ENCODE measurements around the gene ADIPOR2. TPM values are rescaled to one million over a fixed set of nuclear protein-coding genes. Genes with fewer than 3 reads are reported as not detected.
"Not testable (repeated sequence)": the region's sequence is repeated elsewhere in the genome, so short reads cannot be mapped to it uniquely, and the experiment has no call there.

The ADIPOR2 gene
- polyA plus RNA-seq, 1 donor = 26.6 TPM

- DNase-seq = no peak
Observed at GRCh38 chr12:1705774-1706631, 15.1 kb downstream of the ADIPOR2 start.

GRCh38 chr12:1706632-1706980 is 15.7 kb downstream of the ADIPOR2 start:
- DNase-seq = no peak

GRCh38 chr12:1707051-1707450 is 16.2 kb downstream of the ADIPOR2 start:
- DNase-seq = no peak

GRCh38 chr12:1709968-1710367 is 19.1 kb downstream of the ADIPOR2 start:
- DNase-seq = not testable (repeated sequence)

DNA sequence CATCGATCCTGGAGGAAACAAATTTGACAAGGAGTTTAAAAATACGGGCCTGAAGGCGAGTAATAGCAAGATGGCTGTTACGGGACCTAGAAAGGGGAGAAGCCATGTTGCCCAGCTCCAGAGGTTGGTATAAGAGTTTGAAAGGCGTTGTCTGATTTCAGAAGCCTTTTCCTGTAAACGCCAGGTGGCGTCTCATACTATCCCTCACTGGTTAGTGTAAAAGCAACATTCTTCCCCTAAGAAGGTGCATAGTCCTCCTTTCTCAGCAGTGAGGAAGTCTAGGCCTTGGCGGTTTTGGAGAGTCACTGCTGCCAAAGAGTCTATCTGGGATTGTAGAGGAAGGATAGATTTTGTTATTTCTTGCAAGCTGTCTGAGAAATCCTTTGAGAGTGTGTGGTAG is 20.0 kb downstream of the ADIPOR2 start:
- not testable (repeated sequence) for DNase-seq

DNA sequence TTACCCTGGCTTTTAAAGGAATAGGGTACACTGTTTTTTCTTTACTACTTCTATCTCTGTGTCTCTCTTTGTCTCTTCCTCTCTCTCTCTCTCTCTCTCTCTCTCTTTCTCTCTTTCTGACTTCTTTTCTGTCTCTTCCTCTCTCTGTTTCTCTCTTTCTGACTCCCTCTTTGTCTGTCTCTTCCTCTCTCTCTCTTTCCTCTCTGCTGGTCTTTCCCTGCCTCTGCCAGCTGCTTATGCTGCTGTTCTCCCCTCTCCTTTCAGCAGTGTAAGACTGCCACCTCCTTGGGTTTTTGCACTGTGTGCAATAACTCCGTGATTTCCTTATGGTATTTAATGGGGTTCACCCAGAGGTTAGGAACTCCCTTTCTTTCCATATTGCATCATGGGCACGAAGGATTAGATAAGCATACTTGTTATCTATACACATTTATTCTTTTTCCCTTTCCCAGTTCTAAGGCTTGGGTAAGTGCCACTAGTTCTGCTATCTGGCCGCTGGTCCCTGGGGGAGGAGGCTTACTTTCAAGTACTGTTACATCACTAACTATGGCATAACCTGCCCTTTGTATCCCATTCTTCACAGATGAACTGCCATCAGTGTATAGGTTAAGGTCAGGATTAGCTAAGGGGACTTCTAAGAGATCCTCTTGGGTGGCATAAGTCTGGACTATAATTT is 20.8 kb downstream of the ADIPOR2 start:
- DNase-seq = not testable (repeated sequence)

DNA sequence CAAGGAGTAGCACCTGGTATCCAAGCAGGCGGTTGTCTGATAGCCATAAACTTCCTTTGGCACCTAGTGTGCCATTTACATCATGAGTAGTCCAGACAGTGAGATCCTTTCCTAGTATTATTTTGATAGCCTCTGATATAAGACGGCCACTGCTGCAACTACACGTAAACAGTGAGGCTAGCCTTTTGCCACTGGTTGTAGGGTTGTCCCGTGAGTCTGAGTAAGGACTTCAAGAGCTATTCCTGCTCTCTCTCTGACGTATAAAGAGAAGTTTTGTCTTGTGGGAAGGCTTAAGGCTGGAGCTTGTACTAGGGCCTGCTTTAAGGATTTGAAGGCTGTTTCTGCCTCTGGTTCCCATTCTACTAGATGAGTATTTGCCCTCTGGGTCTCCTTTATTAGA is 21.4 kb downstream of the ADIPOR2 start:
- DNase-seq = not testable (repeated sequence)

DNA sequence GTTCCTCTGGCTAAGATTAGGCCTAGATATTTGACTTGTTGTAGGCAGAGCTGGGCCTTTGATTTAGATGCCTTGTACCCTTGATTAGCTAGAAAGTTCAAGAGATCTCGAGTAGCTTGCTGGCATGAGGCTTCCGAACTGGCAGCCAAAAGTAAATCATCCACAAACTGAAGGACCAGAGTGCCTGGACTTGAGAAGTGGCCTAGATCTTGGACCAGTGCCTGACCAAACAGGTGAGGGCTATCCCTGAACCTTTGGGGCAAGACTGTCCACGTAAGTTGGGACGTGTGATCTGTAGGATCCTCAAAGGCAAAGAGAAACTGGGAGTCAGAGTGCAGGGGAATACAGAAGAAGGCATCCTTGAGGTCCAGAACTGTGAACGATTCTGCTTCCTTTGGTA is 22.0 kb downstream of the ADIPOR2 start:
- not testable (repeated sequence) for DNase-seq

GRCh38 chr12:1713783-1714348 is 23.0 kb downstream of the ADIPOR2 start:
- DNase-seq = not testable (repeated sequence)

- DNase-seq = not testable (repeated sequence)
Observed at GRCh38 chr12:1715459-1715858, 24.6 kb downstream of the ADIPOR2 start.

- no peak for DNase-seq
Observed at GRCh38 chr12:1716215-1716862, 25.5 kb downstream of the ADIPOR2 start.

DNA sequence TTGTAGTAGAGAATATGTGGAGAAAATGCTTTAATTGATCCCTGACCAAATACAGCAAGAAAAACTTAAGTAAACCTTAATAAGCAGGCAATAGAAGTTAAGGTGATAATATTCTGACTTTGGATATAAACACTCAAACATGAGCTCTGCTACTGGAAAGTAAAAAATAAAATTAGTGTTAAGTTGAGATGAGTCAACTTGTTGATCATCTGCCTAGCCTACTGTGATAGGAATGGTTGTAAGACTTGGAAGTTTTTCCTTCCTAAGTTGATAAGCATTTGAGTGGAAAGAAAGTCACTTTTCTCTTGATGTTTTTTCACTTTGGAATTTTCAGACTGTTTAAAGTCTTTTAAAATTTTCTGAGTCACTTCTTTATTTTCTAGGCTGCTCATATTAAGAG is 26.0 kb downstream of the ADIPOR2 start:
- no peak for DNase-seq

- DNase-seq = no peak
Observed at GRCh38 chr12:1719139-1719538, 28.3 kb downstream of the ADIPOR2 start.

DNA sequence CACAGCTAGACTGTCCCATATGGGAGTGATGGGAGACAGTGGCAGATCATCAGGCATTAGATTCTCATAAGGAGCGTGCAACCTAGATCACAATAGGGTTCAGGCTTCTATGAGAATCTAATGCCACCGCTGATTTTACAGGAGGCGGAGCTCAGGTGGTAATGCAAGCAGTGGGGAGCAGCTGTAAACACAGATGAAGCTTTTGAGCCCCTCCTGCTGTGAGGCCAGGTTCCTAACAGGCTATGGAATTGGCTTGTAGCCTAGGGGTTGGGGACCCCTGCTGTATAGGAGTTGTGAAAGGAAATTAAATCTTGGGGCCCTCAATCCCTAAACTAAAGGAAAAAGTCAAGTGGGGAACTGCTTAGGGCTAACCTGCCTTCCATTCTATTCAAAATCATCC is 29.6 kb downstream of the ADIPOR2 start:
- no peak for DNase-seq

DNA sequence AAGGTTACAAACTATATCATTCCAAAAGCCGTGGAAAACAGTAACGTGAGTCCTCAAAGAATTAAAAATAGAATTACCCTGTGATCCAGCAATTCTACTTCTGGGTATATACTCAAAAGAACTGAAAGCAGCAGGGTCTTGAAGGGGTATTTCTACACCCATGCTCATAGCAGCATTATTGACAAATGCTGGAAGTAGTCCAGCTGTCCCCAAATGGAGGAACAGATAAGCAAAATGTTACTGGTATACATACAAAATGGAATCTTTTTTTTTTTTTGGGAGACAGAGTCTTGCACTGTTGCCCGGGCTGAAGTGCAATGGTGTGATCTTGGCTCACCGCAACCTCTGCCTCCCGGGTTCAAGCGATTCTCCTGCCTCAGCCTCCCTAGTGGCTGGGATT is 32.9 kb downstream of the ADIPOR2 start:
- no peak for DNase-seq

- DNase-seq = no peak
Observed at GRCh38 chr12:1724250-1724649, 33.4 kb downstream of the ADIPOR2 start.

GRCh38 chr12:1726753-1727152 is 35.9 kb downstream of the ADIPOR2 start:
- DNase-seq = no peak

DNA sequence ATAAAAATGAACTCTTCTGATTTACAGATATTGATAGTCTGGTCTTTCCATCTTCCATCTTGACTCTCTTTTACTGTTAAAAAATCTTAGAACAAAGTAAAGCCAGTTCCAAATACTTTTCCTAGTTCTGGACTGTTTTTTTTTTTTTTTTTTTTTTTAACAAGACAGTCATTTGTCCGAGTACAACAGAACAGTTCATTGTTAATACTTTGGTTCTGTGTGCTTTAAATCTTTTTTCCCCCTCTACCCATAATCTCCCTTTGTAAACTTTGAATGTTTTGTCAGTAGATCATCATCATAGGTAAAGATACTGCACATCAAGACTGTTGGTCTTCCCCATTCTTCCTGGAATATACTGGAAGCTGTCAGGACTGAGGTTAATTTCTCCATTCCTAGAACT is 38.0 kb downstream of the ADIPOR2 start:
- DNase-seq = no peak

DNA sequence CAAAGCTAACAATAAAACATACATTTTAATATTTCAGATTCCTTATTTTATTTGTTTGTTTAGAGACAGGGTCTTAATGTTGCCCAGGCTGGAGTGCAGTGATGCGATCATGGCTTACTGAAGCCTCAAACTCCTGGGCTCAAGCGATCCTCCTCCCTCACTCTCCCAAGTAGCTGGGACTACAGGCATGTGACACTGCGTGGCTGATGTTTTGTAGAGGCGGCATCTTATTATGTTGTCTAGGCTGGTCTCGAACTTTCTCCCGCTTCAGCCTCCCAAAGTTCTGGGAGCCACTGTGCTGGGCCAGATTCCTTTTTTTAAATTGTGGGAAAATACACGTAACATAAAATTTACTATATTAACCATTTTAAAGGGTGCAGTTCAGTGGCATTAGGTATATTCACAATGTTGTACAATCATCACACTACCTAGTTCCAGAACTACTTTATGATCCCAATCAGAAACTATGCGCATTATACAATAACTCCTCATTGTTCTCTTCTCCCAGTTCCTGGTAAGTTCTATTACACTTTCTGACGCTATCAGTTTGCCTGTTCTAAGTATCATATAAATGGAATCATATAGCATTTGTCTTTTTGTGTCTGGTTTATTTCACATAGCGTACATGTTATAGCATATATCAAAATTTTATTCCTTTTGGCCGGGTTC is 40.3 kb downstream of the ADIPOR2 start:
- no peak for DNase-seq

- DNase-seq = not testable (repeated sequence)
Observed at GRCh38 chr12:1731688-1732078, 40.8 kb downstream of the ADIPOR2 start.

GRCh38 chr12:1732914-1733313 is 42.0 kb downstream of the ADIPOR2 start:
- DNase-seq = no peak

DNA sequence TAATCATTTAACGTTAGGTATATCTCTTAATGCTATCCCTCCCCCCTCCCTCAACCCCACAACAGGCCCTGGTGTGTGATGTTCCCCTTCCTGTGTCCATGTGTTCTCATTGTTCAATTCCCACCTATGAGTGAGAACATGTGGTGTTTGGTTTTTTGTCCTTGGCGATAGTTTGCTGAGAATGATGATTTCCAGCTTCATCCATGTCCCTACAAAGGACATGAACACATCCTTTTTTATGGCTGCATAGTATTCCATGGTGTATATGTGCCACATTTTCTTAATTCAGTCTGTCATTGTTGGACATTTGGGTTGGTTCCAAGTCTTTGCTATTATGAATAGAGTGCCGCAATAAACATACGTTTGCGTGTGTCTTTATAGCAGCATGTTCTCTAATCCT is 42.8 kb downstream of the ADIPOR2 start:
- DNase-seq = not testable (repeated sequence)

Data from hindlimb muscle (tissue), 1 donor.